Mesothelial cell of epicardium (in vitro differentiated cells): ENCODE measurements around the gene TAPT1. TPM values are rescaled to one million over a fixed set of nuclear protein-coding genes. Genes with fewer than 3 reads are reported as not detected.

Source experiments
- DNase-seq, 2 experiments: peaks; one replicate each; pipeline ENCODE4 v3.0.0; 2021; ENCODE audit warnings: low spot score in 2 of 2; ENCODE audit not compliant: unreplicated experiment in 2 of 2
- H3K27ac Mint-ChIP-seq: 2 replicates; pipeline ENCODE4 v1.8.0; 2021; ENCODE audit warnings: mixed read lengths
- H3K27me3 Mint-ChIP-seq: 2 replicates; pipeline ENCODE4 v1.8.0; 2021; ENCODE audit warnings: low read depth, mixed read lengths
- H3K36me3 Mint-ChIP-seq: 2 replicates; pipeline ENCODE4 v1.8.0; 2021; ENCODE audit warnings: mixed read lengths
- H3K4me1 Mint-ChIP-seq: 2 replicates; pipeline ENCODE4 v1.8.0; 2021; ENCODE audit warnings: mixed read lengths
- H3K4me3 Mint-ChIP-seq: 2 replicates; pipeline ENCODE4 v1.8.0; 2021; ENCODE audit warnings: mild to moderate bottlenecking, moderate library complexity, mixed read lengths
- H3K9me3 Mint-ChIP-seq: 2 replicates; pipeline ENCODE4 v1.8.0; 2021; ENCODE audit warnings: mixed read lengths
- CTCF ChIP-seq: fragments of 200-600 bp; sonication (generic); IDR thresholded peaks from one replicate; pipeline ENCODE4 v1.5.0; 2021; ENCODE audit warnings: antibody characterized with exemption; ENCODE audit not compliant: unreplicated experiment
- total RNA-seq: library from RNA; stranded (reverse); gene quantifications from 3 replicates; pipeline ENCODE4 v1.2.1, GENCODE V29; 2021

Gene TAPT1
- total RNA-seq, 1 donor from 2014 or later: 38.7 TPM

- no peaks in the 10 kb centered on the region for H3K36me3 Mint-ChIP-seq
- no peak for DNase-seq
- peaks cover under 1% of the 10 kb centered on the region for H3K4me1 Mint-ChIP-seq
- H3K27me3 Mint-ChIP-seq: no peaks in the 10 kb centered on the region
- H3K4me3 Mint-ChIP-seq: no peak overlapping the region
- TF ChIP-seq CTCF: no peak
- H3K27ac Mint-ChIP-seq: no peak overlapping the region
- no peaks in the 10 kb centered on the region for H3K9me3 Mint-ChIP-seq
These were observed 19.4 kb downstream of the TAPT1 start for GRCh38 chr4:16206848-16207247.

GRCh38 chr4:16206301-16206700 lies 20.0 kb downstream of the TAPT1 start:
- H3K27ac Mint-ChIP-seq: no peak overlapping the region
- H3K36me3 Mint-ChIP-seq: no peaks in the 10 kb centered on the region
- DNase-seq: no peak
- no peak for TF ChIP-seq CTCF
- H3K9me3 Mint-ChIP-seq: no peaks in the 10 kb centered on the region
- no peaks in the 10 kb centered on the region for H3K4me1 Mint-ChIP-seq
- no peaks in the 10 kb centered on the region for H3K27me3 Mint-ChIP-seq
- no peak overlapping the region for H3K4me3 Mint-ChIP-seq

GRCh38 chr4:16205298-16206164 lies 20.7 kb downstream of the TAPT1 start:
- no peaks in the 10 kb centered on the region for H3K4me1 Mint-ChIP-seq
- no peak overlapping the region for H3K27ac Mint-ChIP-seq
- TF ChIP-seq CTCF: peak; percentile 71
- H3K9me3 Mint-ChIP-seq: no peaks in the 10 kb centered on the region
- DNase-seq: no peak
- H3K27me3 Mint-ChIP-seq: no peaks in the 10 kb centered on the region
- no peaks in the 10 kb centered on the region for H3K36me3 Mint-ChIP-seq
- no peak overlapping the region for H3K4me3 Mint-ChIP-seq

- Mint-ChIP-seq H3K27ac (no peak overlapping the region), H3K36me3 (no peaks in the 10 kb centered on the region), H3K4me3 (no peak overlapping the region), H3K9me3 (no peaks in the 10 kb centered on the region), H3K4me1 (no peaks in the 10 kb centered on the region), H3K27me3 (no peaks in the 10 kb centered on the region)
- no peak for TF ChIP-seq CTCF
- DNase-seq: no peak
These were observed 21.8 kb downstream of the TAPT1 start for GRCh38 chr4:16204505-16204904.

- H3K27ac Mint-ChIP-seq: no peak overlapping the region
- TF ChIP-seq CTCF: no peak
- H3K4me1 Mint-ChIP-seq: peaks cover 5% of the 10 kb centered on the region
- H3K36me3 Mint-ChIP-seq: no peaks in the 10 kb centered on the region
- H3K27me3 Mint-ChIP-seq: no peaks in the 10 kb centered on the region
- H3K4me3 Mint-ChIP-seq: no peak overlapping the region
- no peak for DNase-seq
- no peaks in the 10 kb centered on the region for H3K9me3 Mint-ChIP-seq
These were observed 23.2 kb downstream of the TAPT1 start for GRCh38 chr4:16203083-16203482.
